GM12891 (cell line): ENCODE results near the gene AGAP2.

Experiments used
- PAX5 ChIP-seq: IDR thresholded peaks from 2 replicates; pipeline ENCODE4 v1.6.1; 2011; ENCODE audit warnings: low read length, moderate library complexity, mild to moderate bottlenecking; ENCODE audit not compliant: insufficient read depth, severe bottlenecking
- POLR2A ChIP-seq: IDR thresholded peaks from 2 replicates; pipeline ENCODE4 v1.6.1; 2011; ENCODE audit warnings: low read depth, low read length, control low read depth
- POLR2AphosphoS5 ChIP-seq: IDR thresholded peaks from 2 replicates; pipeline ENCODE4 v1.6.1; 2011; ENCODE audit warnings: low read depth, low read length, control low read depth
- POU2F2 ChIP-seq: IDR thresholded peaks from 2 replicates; pipeline ENCODE4 v1.6.1; 2011; ENCODE audit warnings: low read depth, mild to moderate bottlenecking, control low read depth, low read length, moderate library complexity
- SPI1 ChIP-seq: IDR thresholded peaks from 2 replicates; pipeline ENCODE4 v1.6.1; 2011; ENCODE audit warnings: low read depth, low read length, control low read depth
- TAF1 ChIP-seq: IDR thresholded peaks from 2 replicates; pipeline ENCODE4 v1.6.1; 2011; ENCODE audit warnings: low read depth, low read length, control low read depth

DNA sequence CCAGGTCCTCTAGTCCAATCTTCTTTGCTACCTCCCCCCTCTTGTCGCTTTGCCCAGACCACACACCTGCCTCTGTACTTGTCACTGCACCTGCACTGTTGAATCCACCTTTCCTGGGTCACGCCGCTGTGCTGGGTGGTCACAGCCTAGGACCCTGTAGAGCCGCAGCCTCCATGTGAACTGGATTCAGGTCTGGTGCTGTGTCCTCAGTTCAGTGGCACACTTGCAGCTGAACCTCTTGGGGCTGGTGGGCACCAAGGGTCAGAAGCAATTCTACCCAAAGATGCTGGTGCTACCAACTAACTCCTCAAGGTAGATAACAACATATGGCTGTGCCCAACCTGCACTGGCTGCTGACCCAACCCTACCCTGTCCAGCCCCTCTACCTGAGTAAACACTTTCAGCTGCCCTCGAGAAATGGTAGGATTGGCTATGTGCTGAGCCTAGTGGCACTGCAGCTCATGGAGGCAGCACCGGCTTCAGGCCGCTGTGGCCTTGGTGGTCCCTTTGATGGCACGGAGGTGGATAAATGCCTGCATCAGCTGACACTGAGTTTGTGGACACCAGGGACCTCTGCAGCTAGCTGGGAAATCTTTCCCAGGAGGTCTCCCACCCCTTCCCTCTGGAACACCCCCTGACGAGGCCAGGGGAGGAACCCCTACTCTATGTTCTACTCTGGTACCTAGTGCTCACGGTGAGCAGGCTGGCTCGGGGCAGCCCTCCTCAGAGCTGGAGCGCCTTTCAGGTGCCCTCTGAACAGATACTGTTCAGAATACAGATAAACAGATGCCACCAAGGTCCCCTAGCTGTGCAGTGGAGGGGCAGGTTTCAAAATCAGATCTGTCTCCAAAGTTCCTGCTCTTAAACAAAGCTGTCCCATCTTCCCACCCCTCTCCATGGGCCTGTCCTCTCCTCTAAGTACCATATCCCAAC, 14.3 kb downstream of the AGAP2 start:
- TF ChIP-seq POU2F2 (no peak), TAF1 (no peak), POLR2AphosphoS5 (no peak), POLR2A (no peak), PAX5 (no peak), SPI1 (no peak)
